WTC11 (cell line): ENCODE measurements around the gene ERC2.

ENCODE experiments used
- CTCF ChIP-seq: fragments of 200-600 bp; IDR thresholded peaks from 2 replicates; pipeline ENCODE4 v1.8.0; 2022; ENCODE audit warnings: antibody characterized with exemption
- FOXJ3 ChIP-seq: sonication (generic); formaldehyde crosslinking; IDR thresholded peaks from 2 replicates; pipeline ENCODE4 v1.9.0; 2021; ENCODE audit warnings: missing genetic modification reagents, mild to moderate bottlenecking, borderline replicate concordance
- TCF7 ChIP-seq: sonication (generic); formaldehyde crosslinking; IDR thresholded peaks from 2 replicates; pipeline ENCODE4 v1.8.0; 2022; ENCODE audit warnings: mild to moderate bottlenecking, low read depth, missing genetic modification reagents, moderate library complexity

DNA sequence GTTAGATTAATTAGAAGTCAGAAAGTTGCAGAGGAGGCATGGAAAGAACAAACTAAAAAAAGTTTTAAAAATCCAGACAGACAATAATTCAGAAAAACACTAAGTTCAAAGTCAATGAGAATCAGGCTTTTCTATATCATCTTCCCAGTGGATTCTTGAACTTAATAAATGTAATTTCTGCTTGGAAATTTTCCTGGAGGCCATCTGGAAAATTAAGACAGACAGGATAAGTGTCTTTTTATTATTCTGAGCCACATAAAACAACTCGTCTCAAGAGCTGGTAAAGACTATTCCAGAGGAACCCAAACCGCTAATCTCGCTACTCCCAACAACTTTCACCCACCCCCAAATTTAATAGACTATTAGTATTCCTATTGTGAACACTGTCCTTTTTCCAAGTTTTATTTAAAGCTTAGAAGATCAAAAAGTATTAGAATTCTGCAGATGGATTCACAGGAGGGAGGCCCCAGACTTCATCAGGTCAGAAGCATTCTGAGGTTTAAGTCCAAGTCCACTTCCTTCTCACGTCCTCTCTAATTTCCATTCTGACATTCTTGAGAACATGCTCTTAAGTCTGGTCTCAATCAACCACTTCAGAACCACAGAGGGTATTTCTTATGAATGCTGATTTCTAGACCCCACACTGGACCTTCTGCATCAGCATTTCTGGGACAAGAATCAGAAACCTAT lies 61.3 kb downstream of the ERC2 start:
- TF ChIP-seq TCF7 (CRISPR knock-in tag) (no peak), CTCF (no peak), FOXJ3 (CRISPR knock-in tag) (no peak)
